ENCODE results near the gene LHPP.
A peak's percentile ranks its signal among the peaks of the same experiment; 100 is the strongest.

The LHPP gene

GRCh38 chr10:124611738-124612137 lies 150.1 kb downstream of the LHPP start:
- CTCF ChIA-PET, result interaction anchor here (1.2 kb wide), 1 partner anchor 130 kb away, joined by 3 read pairs; no protein-coding TSS in a partner anchor
- Histone ChIP-seq H3K4me1 (ENCODE audit: control insufficient read depth, insufficient read depth, low read length) (peaks cover 2% of the 10 kb centered on the region; the same call in 1 of the 2 replicates), H3K9me3 (ENCODE audit: control insufficient read depth, insufficient read depth, low read depth, low read length) (no peaks in the 10 kb centered on the region), H3K4me3 (ENCODE audit: low read depth, low read length) (no peak overlapping the region), H3K27ac (ENCODE audit: extremely low read depth, low read depth, low read length) (no peak overlapping the region), H3K36me3 (ENCODE audit: control insufficient read depth in 2 of 2, insufficient read depth in 1 of 2, low read length in 2 of 2) (no peaks in the 10 kb centered on the region)
- POLR2A ChIA-PET, result no interaction called here
- TF ChIP-seq ZFHX2 (tag by site-specific recombination; conservative IDR thresholded peaks at IDR 0.05) (no peak), HOXC10 (CRISPR knock-in tag; IDR thresholded peaks at IDR 0.05) (no peak), ZNF629 (tag by site-specific recombination; IDR thresholded peaks at IDR 0.05) (no peak), ZNF114 (tag by site-specific recombination; IDR thresholded peaks at IDR 0.05) (no peak)

GRCh38 chr10:124612611-124613498 lies 151.2 kb downstream of the LHPP start:
- ChIA-PET CTCF (no interaction called here), POLR2A (no interaction called here)
- Histone ChIP-seq H3K4me3 (ENCODE audit: low read depth, low read length) (no peak overlapping the region), H3K9me3 (ENCODE audit: control insufficient read depth, insufficient read depth, low read depth, low read length) (no peaks in the 10 kb centered on the region), H3K27ac (ENCODE audit: extremely low read depth, low read depth, low read length) (no peak overlapping the region), H3K4me1 (ENCODE audit: control insufficient read depth, insufficient read depth, low read length) (peaks cover 2% of the 10 kb centered on the region; the same call in 1 of the 2 replicates), H3K36me3 (ENCODE audit: control insufficient read depth in 2 of 2, insufficient read depth in 1 of 2, low read length in 2 of 2) (peaks cover 0 to 3% of the 10 kb centered on the region in 2 experiments; a peak in 1 of 3 replicates)
- TF ChIP-seq KLF1 (tag by site-specific recombination; IDR thresholded peaks at IDR 0.05) (peak; percentile 72), SP2 (tag by site-specific recombination; IDR thresholded peaks at IDR 0.05) (0 out of 2 replicates have a peak, but pooled peaks have one; percentile 17), ZNF341 (tag by site-specific recombination; IDR thresholded peaks at IDR 0.05; ENCODE audit: low read depth) (peak; percentile 89), KLF9 (tag by site-specific recombination; IDR thresholded peaks at IDR 0.05; ENCODE audit: low read depth) (peak; percentile 28; the same call in 1 of the 2 replicates), ZNF510 (tag by site-specific recombination; IDR thresholded peaks at IDR 0.05; ENCODE audit: insufficient replicate concordance) (no peak), ZIC2 (tag by site-specific recombination; IDR thresholded peaks at IDR 0.05) (peak; percentile 60; the same call in 1 of the 2 replicates), SP3 (tag by site-specific recombination; IDR thresholded peaks at IDR 0.05) (peak; percentile 25; the same call in 1 of the 2 replicates), EGR2 (tag by site-specific recombination; IDR thresholded peaks at IDR 0.05; ENCODE audit: low read depth) (peak; percentile 68), ZNF391 (tag by site-specific recombination; IDR thresholded peaks at IDR 0.05; ENCODE audit: borderline replicate concordance, low read depth) (no peak), PATZ1 (tag by site-specific recombination; IDR thresholded peaks at IDR 0.05) (0 out of 2 replicates have a peak, but pooled peaks have one; percentile 21), ZBTB17 (tag by site-specific recombination; IDR thresholded peaks at IDR 0.05) (peak; percentile 58; the same call in 1 of the 2 replicates), GLIS1 (tag by site-specific recombination; IDR thresholded peaks at IDR 0.05) (peak; percentile 82), ZNF155 (tag by site-specific recombination; IDR thresholded peaks at IDR 0.05) (no peak), ZFHX2 (tag by site-specific recombination; conservative IDR thresholded peaks at IDR 0.05) (peak; percentile 61), GLIS2 (tag by site-specific recombination; IDR thresholded peaks at IDR 0.05) (peak; percentile 47; the same call in 1 of the 2 replicates)

- Histone ChIP-seq H3K9me3 (ENCODE audit: control insufficient read depth, insufficient read depth, low read depth, low read length) (no peaks in the 10 kb centered on the region), H3K4me1 (ENCODE audit: control insufficient read depth, insufficient read depth, low read length) (peaks cover 2% of the 10 kb centered on the region; the same call in 1 of the 2 replicates), H3K36me3 (ENCODE audit: control insufficient read depth in 2 of 2, insufficient read depth in 1 of 2, low read length in 2 of 2) (peaks cover 0 to 6% of the 10 kb centered on the region in 2 experiments; a peak in 1 of 3 replicates), H3K27ac (ENCODE audit: extremely low read depth, low read depth, low read length) (no peak overlapping the region), H3K4me3 (ENCODE audit: low read depth, low read length) (no peak overlapping the region)
- TF ChIP-seq ZNF341 (tag by site-specific recombination; IDR thresholded peaks at IDR 0.05; ENCODE audit: low read depth), result peak; percentile 41; the same call in 1 of the 2 replicates
- TF ChIP-seq ZNF621 (tag by site-specific recombination; IDR thresholded peaks at IDR 0.05), result no peak
- TF ChIP-seq ZNF549 (tag by site-specific recombination; IDR thresholded peaks at IDR 0.05), result no peak
- TF ChIP-seq ZBTB26 (tag by site-specific recombination; optimal IDR thresholded peaks at IDR 0.05), result no peak
- ChIA-PET CTCF (no interaction called here), POLR2A (no interaction called here)
These were observed 152.5 kb downstream of the LHPP start for GRCh38 chr10:124614003-124614659.
